Measurements from ENCODE around the gene SUMO3. TPM values are rescaled to one million over a fixed set of nuclear protein-coding genes. Genes with fewer than 3 reads are reported as not detected.

Gene SUMO3
- total and polyA plus RNA-seq, 4 donors = 66.8 to 159 (median 112) TPM

- no peak for DNase-seq (ENCODE audit: low read depth in 4 of 6, low spot score in 6 of 6)
- WGBS (ENCODE audit: insufficient coverage) = 90% methylated on average over 22 of the region's 23 CpGs
These were observed 61.3 kb downstream of the SUMO3 start for GRCh38 chr21:44756423-44757185.

More at GRCh38 chr21:44756423-44757185, 61.3 kb downstream of the SUMO3 start:
- peaks cover 4% of the 10 kb centered on the region for H3K36me3 ChIP-seq (ENCODE audit: control insufficient read depth, insufficient read depth, low read length)
- peaks cover 2% of the 10 kb centered on the region for H3K9me3 ChIP-seq (ENCODE audit: control insufficient read depth, insufficient read depth, low read length)
- no peak overlapping the region for H3K4me3 ChIP-seq (ENCODE audit: low read depth, low read length)
- H3K27ac ChIP-seq (ENCODE audit: low read depth, low read length) = no peak overlapping the region
- no peaks in the 10 kb centered on the region for H3K27me3 ChIP-seq (ENCODE audit: control insufficient read depth, insufficient read depth, low read length)
- H3K4me1 ChIP-seq (ENCODE audit: control insufficient read depth, insufficient read depth, low read length) = peaks cover 3% of the 10 kb centered on the region

Other genes with a start within 250 kb of the SUMO3 start
- not detected for gene KRTAP10-4, start 244.3 kb downstream of the SUMO3 start, total RNA-seq
- not detected for gene KRTAP10-4, start 244.3 kb downstream of the SUMO3 start, polyA plus RNA-seq (ENCODE audit: insufficient read length in 2 of 2)
- gene KRTAP10-5, start 237.5 kb downstream of the SUMO3 start, total RNA-seq = not detected
- not detected for gene KRTAP10-5, start 237.5 kb downstream of the SUMO3 start, polyA plus RNA-seq (ENCODE audit: insufficient read length in 2 of 2)
- not detected for gene KRTAP10-6, start 225.6 kb downstream of the SUMO3 start, total RNA-seq
- gene KRTAP10-6, start 225.6 kb downstream of the SUMO3 start, polyA plus RNA-seq (ENCODE audit: insufficient read length in 2 of 2) = not detected
- gene KRTAP10-7, start 217.5 kb downstream of the SUMO3 start, total RNA-seq = not detected
- not detected for gene KRTAP10-7, start 217.5 kb downstream of the SUMO3 start, polyA plus RNA-seq (ENCODE audit: insufficient read length in 2 of 2)
- gene KRTAP10-8, start 206.0 kb downstream of the SUMO3 start, total RNA-seq = not detected
- gene KRTAP10-8, start 206.0 kb downstream of the SUMO3 start, polyA plus RNA-seq (ENCODE audit: insufficient read length in 2 of 2) = not detected
- not detected for gene KRTAP10-9, start 191.0 kb downstream of the SUMO3 start, total RNA-seq
- not detected for gene KRTAP10-9, start 191.0 kb downstream of the SUMO3 start, polyA plus RNA-seq (ENCODE audit: insufficient read length in 2 of 2)
- not detected for gene KRTAP10-10, start 180.7 kb downstream of the SUMO3 start, total RNA-seq
- not detected for gene KRTAP10-10, start 180.7 kb downstream of the SUMO3 start, polyA plus RNA-seq (ENCODE audit: insufficient read length in 2 of 2)
- gene KRTAP10-11, start 171.6 kb downstream of the SUMO3 start, total RNA-seq = not detected
- gene KRTAP10-11, start 171.6 kb downstream of the SUMO3 start, polyA plus RNA-seq (ENCODE audit: insufficient read length in 2 of 2) = not detected
- gene KRTAP12-4, start 163.4 kb downstream of the SUMO3 start, total RNA-seq = not detected
- gene KRTAP12-4, start 163.4 kb downstream of the SUMO3 start, polyA plus RNA-seq (ENCODE audit: insufficient read length in 2 of 2) = not detected
- not detected for gene KRTAP12-3, start 160.1 kb downstream of the SUMO3 start, total RNA-seq
- not detected for gene KRTAP12-3, start 160.1 kb downstream of the SUMO3 start, polyA plus RNA-seq (ENCODE audit: insufficient read length in 2 of 2)
- gene KRTAP12-2, start 151.1 kb downstream of the SUMO3 start, total RNA-seq = not detected
- gene KRTAP12-2, start 151.1 kb downstream of the SUMO3 start, polyA plus RNA-seq (ENCODE audit: insufficient read length in 2 of 2) = not detected
- gene KRTAP12-1, start 135.9 kb downstream of the SUMO3 start, total RNA-seq = not detected
- gene KRTAP12-1, start 135.9 kb downstream of the SUMO3 start, polyA plus RNA-seq (ENCODE audit: insufficient read length in 2 of 2) = not detected
- not detected for gene KRTAP10-12, start 120.9 kb downstream of the SUMO3 start, total RNA-seq
- gene KRTAP10-12, start 120.9 kb downstream of the SUMO3 start, polyA plus RNA-seq (ENCODE audit: insufficient read length in 2 of 2) = not detected
- under 1 TPM in 1 of 2 donors, not detected in 1; 0.66 TPM for gene TSPEAR, start 106.5 kb downstream of the SUMO3 start, total RNA-seq
- gene TSPEAR, start 106.5 kb downstream of the SUMO3 start, polyA plus RNA-seq (ENCODE audit: insufficient read length in 2 of 2) = under 1 TPM; 0.24 to 0.33 TPM
- 10 to 100 TPM; 53.0 to 62.6 TPM for gene UBE2G2, start 16.2 kb downstream of the SUMO3 start, total RNA-seq
- gene UBE2G2, start 16.2 kb downstream of the SUMO3 start, polyA plus RNA-seq (ENCODE audit: insufficient read length in 2 of 2) = 100 to 1,000 TPM in 1 of 2 donors, 10 to 100 TPM in 1; 83.8 to 102 TPM
- 100 to 1,000 TPM; 163 to 235 TPM for gene PTTG1IP, start 55.6 kb upstream of the SUMO3 start, total RNA-seq
- gene PTTG1IP, start 55.6 kb upstream of the SUMO3 start, polyA plus RNA-seq (ENCODE audit: insufficient read length in 2 of 2) = 100 to 1,000 TPM; 219 to 226 TPM
- gene ITGB2, start 102.8 kb upstream of the SUMO3 start, total RNA-seq = 10 to 100 TPM; 19.2 to 36.7 TPM
- gene ITGB2, start 102.8 kb upstream of the SUMO3 start, polyA plus RNA-seq (ENCODE audit: insufficient read length in 2 of 2) = 10 to 100 TPM; 20.9 to 34.6 TPM
- 10 to 100 TPM in 1 of 2 donors, 1 to 10 TPM in 1; 7.0 to 14.9 TPM for gene SLX9, start 122.0 kb upstream of the SUMO3 start, total RNA-seq
- 10 to 100 TPM; 22.6 to 25.7 TPM for gene SLX9, start 122.0 kb upstream of the SUMO3 start, polyA plus RNA-seq (ENCODE audit: insufficient read length in 2 of 2)